Ovary (tissue), 9 donors: ENCODE data around the gene SLC44A1. TPM values are rescaled to one million over a fixed set of nuclear protein-coding genes. Genes with fewer than 3 reads are reported as not detected.

Experiments
- DNase-seq, 5 donors: peaks; one replicate each; pipeline ENCODE4 v3.0.0-alpha.2; 2019 to 2020
- H3K27ac ChIP-seq, 2 donors: fragments of 200-600 bp; one replicate each; pipeline versions ENCODE4 v1.5.1 to v1.8.0; 2019 to 2022
- H3K27me3 ChIP-seq: fragments of 200-600 bp; one replicate; pipeline ENCODE4 v1.8.0; 2022
- H3K36me3 ChIP-seq: fragments of 200-600 bp; sonication (generic); one replicate; pipeline ENCODE4 v1.5.1; 2019
- H3K4me1 ChIP-seq: one replicate; pipeline ENCODE4 v1.8.1; 2013; ENCODE audit warnings: mild to moderate bottlenecking, moderate library complexity; ENCODE audit not compliant: insufficient read depth
- H3K4me3 ChIP-seq: fragments of 200-600 bp; sonication (generic); one replicate; pipeline ENCODE4 v1.5.1; 2017
- H3K9me3 ChIP-seq, 2 donors: fragments of 200-600 bp in 1 of 2; sonication (generic) in 1 of 2; one replicate each; pipeline versions ENCODE4 v1.5.1 to v1.8.1; 2013 to 2019; ENCODE audit warnings: mild to moderate bottlenecking in 1 of 2, moderate library complexity in 1 of 2
- EP300 ChIP-seq: sonication (generic); formaldehyde crosslinking; IDR thresholded peaks from one replicate; pipeline ENCODE4 v1.6.1; 2017; ENCODE audit warnings: antibody characterized with exemption
- POLR2A ChIP-seq: fragments of 450-650 bp; IDR thresholded peaks from one replicate; pipeline ENCODE4 v1.6.1; 2017; ENCODE audit warnings: antibody characterized with exemption, mild to moderate bottlenecking, moderate library complexity
- WGBS, 3 donors: extraction: QIAGEN DNeasy Blood & Tissue Kit in 1 of 3; methylation state at CpG; one replicate each; pipeline versions ENCODE4 v1.1.5 to v1.1.7; 2013 to 2017; 5-methylcytosine and 5-hydroxymethylcytosine counted together
- intact Hi-C, 4 donors: fragments of 100-400 bp; cut with DNase I; formaldehyde crosslinking; loops; one replicate each; pipeline versions ENCODE4 v1.11.0 to v1.15.1; 2022 to 2023
- polyA plus RNA-seq, 2 donors: library from polyadenylated mRNA; stranded (reverse); fragments of 200-250 nt in 1 of 2; fragments of 350-450 nt in 1 of 2; fragmentation: Illumina TruSeq in 1 of 2; extraction: RNeasy Lipid Tissue Mini Kit (QIAGEN cat#74804) in 1 of 2; gene quantifications; one replicate each; pipeline ENCODE4 v1.2.3, GENCODE V29; 2013 to 2014
- total RNA-seq, 7 donors: library from RNA; depleted of rRNA in 2 of 7; stranded (reverse); fragments of >200 nt in 2 of 7; fragmentation: NEBNext Ultra II Directional in 3 of 7; extraction: Animal tissue kit (Norgen Biotek cat#: 25700) in 3 of 7; gene quantifications; one replicate each; pipeline versions ENCODE4 v1.1.0 to v1.2.4, GENCODE V29; 2016 to 2023
- TF ChIP-seq, protein P1 (sequence below), 3 donors: fragments of 450-650 bp in 2 of 3; fragments of 200-600 bp in 1 of 3; IDR thresholded peaks; one replicate each; pipeline versions ENCODE4 v1.5.1 to v1.8.0; 2016 to 2022; ENCODE audit warnings: antibody characterized with exemption in 3 of 3, mild to moderate bottlenecking in 1 of 3
- donor health status: DM: no; HTN: no; CAD: no; lungs with moderate emphysema.
- donor health status: DM: no; HTN: no; CAD: no.
- donor health status: Bipolar disorder and iron deficiency.
- donor health status: DM: yes; HTN: yes; CAD: no.
- donor health status: DM: no; HTN: no; CAD: no.
- donor health status: DM: yes; HTN: yes; CAD: no.

The SLC44A1 gene
- total and polyA plus RNA-seq, 9 donors, result 8.8 to 34.7 (median 28.5) TPM

DNA sequence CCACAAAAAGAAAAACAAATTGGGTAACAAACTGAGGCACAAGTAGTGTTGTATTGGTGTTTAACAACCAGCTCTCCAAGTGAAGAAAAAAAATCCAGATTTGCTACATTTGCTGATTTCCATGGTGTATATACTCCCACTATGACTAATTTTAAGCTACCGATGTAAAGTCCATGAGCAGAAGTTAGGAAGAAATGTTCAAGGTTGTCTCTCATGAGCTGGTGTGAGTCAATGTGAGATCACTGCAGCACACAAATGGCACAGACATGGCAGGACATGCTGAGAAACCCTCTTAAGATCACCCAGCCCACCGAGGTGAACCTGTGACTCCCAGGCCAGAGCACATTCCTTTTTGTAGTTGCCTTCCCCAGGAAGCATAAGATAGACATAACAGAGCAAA, 36.2 kb downstream of the SLC44A1 start:
- no peak for DNase-seq
- no peak overlapping the region for H3K4me3 ChIP-seq
- no peaks in the 10 kb centered on the region for H3K4me1 ChIP-seq
- H3K36me3 ChIP-seq, result no peaks in the 10 kb centered on the region
- no peaks in the 10 kb centered on the region for H3K9me3 ChIP-seq
- intact Hi-C loops, result no loop called here
- no peak overlapping the region for H3K27ac ChIP-seq
- TF ChIP-seq POLR2A, result no peak
- TF ChIP-seq, protein P1, sequence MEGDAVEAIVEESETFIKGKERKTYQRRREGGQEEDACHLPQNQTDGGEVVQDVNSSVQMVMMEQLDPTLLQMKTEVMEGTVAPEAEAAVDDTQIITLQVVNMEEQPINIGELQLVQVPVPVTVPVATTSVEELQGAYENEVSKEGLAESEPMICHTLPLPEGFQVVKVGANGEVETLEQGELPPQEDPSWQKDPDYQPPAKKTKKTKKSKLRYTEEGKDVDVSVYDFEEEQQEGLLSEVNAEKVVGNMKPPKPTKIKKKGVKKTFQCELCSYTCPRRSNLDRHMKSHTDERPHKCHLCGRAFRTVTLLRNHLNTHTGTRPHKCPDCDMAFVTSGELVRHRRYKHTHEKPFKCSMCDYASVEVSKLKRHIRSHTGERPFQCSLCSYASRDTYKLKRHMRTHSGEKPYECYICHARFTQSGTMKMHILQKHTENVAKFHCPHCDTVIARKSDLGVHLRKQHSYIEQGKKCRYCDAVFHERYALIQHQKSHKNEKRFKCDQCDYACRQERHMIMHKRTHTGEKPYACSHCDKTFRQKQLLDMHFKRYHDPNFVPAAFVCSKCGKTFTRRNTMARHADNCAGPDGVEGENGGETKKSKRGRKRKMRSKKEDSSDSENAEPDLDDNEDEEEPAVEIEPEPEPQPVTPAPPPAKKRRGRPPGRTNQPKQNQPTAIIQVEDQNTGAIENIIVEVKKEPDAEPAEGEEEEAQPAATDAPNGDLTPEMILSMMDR (IDR thresholded peaks at IDR 0.05), result no peak
- no peak for TF ChIP-seq EP300
- 83 to 86% (median 86%) methylated on average over 2 of the region's 2 CpGs for WGBS, 3 donors
- no peaks in the 10 kb centered on the region for H3K27me3 ChIP-seq

DNA sequence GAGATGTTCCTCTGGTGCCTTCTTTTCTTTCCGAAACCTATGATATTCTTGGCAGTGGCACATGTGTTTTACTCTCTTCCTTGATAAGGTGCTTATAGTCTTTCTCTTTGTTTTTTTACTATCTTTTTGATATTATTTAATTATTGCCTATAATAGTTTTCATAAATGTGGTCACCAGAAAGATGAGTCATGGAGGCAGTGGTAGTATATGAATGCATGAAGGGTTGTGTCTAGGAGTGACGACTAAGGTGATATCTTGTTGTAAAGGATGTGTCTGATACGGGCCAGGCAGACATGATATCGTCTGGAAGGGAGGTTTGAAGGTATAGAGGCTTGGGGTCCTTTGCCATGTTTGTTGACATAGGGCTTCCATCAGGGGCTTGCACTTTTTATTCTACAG, 36.8 kb downstream of the SLC44A1 start:
- Histone ChIP-seq H3K4me3 (no peak overlapping the region), H3K4me1 (no peaks in the 10 kb centered on the region), H3K9me3 (no peaks in the 10 kb centered on the region), H3K27me3 (no peaks in the 10 kb centered on the region), H3K27ac (no peak overlapping the region), H3K36me3 (no peaks in the 10 kb centered on the region)
- 92 to 96% (median 93%) methylated on average over 4 of the region's 4 CpGs for WGBS, 3 donors
- intact Hi-C loops, result no loop called here
- DNase-seq, result no peak
- TF ChIP-seq EP300, result no peak
- TF ChIP-seq POLR2A, result no peak
- TF ChIP-seq, protein P1 (IDR thresholded peaks at IDR 0.05), result no peak

DNA sequence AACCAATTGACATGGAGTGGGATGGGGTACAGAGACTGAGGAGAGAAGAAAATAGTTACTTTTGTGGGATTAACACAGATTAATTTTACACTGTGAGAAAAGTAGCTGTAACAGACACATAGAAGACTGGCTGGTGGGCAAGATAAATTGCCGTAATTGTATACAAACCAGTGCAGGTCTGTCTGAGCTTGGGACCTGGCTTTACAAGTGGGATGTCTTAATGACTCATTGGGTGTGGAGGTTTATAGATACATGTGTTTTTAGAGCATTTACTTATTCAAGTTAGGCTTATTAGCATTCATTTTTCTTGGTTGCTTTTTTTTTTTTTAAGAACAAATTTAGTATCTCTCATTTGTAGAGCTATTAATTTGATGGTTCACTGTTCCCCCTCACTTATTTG, 37.5 kb downstream of the SLC44A1 start:
- no peaks in the 10 kb centered on the region for H3K27me3 ChIP-seq
- TF ChIP-seq EP300 (no peak), POLR2A (no peak)
- TF ChIP-seq, protein P1 (IDR thresholded peaks at IDR 0.05), result no peak
- intact Hi-C loops, result no loop called here
- no peak for DNase-seq
- 90 to 96% (median 94%) methylated on average over 1 of the region's 1 CpG for WGBS, 3 donors
- H3K4me3 ChIP-seq, result no peak overlapping the region
- H3K9me3 ChIP-seq, result no peaks in the 10 kb centered on the region
- H3K36me3 ChIP-seq, result no peaks in the 10 kb centered on the region
- no peak overlapping the region for H3K27ac ChIP-seq
- no peaks in the 10 kb centered on the region for H3K4me1 ChIP-seq

DNA sequence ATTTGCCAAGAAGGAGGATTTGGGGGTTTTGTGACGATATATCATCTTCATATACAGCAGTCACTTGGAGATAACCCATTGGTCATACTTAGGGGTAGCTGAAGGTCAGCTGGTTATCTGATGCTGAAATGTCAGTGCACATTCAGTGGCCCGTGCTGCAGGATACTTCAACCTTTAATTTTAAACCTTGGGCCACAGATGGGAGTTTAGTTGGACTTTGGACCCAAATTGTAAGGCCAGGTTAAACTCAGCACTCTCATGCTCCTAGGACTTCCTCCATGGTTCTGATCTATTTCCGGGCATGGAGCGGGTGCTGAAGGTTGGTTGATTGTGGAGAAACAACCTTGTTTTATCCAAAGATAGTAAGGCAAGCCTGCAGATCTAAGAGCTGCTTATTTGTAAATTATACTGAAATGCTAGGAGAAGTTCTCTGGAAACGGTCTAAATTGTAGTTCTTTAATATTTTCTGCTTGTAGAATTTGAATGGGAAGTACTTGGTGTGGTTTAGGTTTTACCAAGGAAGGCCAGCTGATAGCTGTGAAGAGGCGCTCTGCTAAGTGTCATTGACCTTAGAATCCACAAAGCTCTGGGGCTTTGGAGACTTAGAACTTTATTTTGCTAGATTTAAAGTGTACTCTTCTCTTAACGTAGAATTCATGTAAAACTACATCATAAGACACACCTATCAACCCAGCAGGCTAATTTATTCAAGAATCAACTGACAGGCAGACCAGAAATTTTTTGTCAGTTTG, 38.6 kb downstream of the SLC44A1 start:
- H3K9me3 ChIP-seq, result no peaks in the 10 kb centered on the region

More for the DNA sequence above, 38.6 kb downstream of the SLC44A1 start:
- H3K4me1 ChIP-seq, result no peaks in the 10 kb centered on the region
- no peak for DNase-seq
- TF ChIP-seq POLR2A (no peak), EP300 (no peak)
- TF ChIP-seq, protein P1 (IDR thresholded peaks at IDR 0.05), result no peak
- no peak overlapping the region for H3K4me3 ChIP-seq
- H3K27me3 ChIP-seq, result no peaks in the 10 kb centered on the region
- intact Hi-C loops, result no loop called here
- H3K36me3 ChIP-seq, result no peaks in the 10 kb centered on the region
- WGBS, 3 donors, result 85 to 90% (median 87%) methylated on average over 7 of the region's 7 CpGs
- H3K27ac ChIP-seq, result no peak overlapping the region
